Subcutaneous adipose tissue (tissue), 4 donors: ENCODE measurements around the gene SLC39A2. TPM values are rescaled to one million over a fixed set of nuclear protein-coding genes. Genes with fewer than 3 reads are reported as not detected.

Experiments used
- total RNA-seq, 4 donors: library from RNA; depleted of rRNA; stranded (reverse); fragments of >200 nt; gene quantifications; one replicate each; pipeline ENCODE4 v1.1.0, GENCODE V29; 2016
- TF ChIP-seq, protein P1 (sequence below): fragments of 450-650 bp; IDR thresholded peaks from one replicate; pipeline ENCODE4 v1.5.1; 2016; ENCODE audit warnings: low read depth, mild to moderate bottlenecking, control low read depth, antibody characterized with exemption, moderate library complexity

SLC39A2 gene
- total RNA-seq, 4 donors from 2014 or later = not detected

DNA sequence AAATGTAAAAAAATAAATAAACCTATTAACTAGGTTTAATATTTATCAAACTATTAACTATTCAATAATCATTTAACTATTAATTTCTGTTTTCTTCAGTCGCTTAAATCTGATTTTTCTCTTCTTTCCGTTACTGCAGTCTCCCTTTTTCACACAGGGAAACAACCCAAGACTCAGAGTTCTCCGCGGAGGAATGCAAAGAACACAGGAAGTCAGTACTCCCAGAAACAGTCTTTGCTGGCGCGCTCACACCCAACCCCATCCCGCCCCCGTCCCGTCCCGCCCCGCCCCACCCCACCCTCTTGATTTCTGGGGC lies 9.7 kb upstream of the SLC39A2 start:
- TF ChIP-seq, protein P1, sequence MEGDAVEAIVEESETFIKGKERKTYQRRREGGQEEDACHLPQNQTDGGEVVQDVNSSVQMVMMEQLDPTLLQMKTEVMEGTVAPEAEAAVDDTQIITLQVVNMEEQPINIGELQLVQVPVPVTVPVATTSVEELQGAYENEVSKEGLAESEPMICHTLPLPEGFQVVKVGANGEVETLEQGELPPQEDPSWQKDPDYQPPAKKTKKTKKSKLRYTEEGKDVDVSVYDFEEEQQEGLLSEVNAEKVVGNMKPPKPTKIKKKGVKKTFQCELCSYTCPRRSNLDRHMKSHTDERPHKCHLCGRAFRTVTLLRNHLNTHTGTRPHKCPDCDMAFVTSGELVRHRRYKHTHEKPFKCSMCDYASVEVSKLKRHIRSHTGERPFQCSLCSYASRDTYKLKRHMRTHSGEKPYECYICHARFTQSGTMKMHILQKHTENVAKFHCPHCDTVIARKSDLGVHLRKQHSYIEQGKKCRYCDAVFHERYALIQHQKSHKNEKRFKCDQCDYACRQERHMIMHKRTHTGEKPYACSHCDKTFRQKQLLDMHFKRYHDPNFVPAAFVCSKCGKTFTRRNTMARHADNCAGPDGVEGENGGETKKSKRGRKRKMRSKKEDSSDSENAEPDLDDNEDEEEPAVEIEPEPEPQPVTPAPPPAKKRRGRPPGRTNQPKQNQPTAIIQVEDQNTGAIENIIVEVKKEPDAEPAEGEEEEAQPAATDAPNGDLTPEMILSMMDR = no peak

DNA sequence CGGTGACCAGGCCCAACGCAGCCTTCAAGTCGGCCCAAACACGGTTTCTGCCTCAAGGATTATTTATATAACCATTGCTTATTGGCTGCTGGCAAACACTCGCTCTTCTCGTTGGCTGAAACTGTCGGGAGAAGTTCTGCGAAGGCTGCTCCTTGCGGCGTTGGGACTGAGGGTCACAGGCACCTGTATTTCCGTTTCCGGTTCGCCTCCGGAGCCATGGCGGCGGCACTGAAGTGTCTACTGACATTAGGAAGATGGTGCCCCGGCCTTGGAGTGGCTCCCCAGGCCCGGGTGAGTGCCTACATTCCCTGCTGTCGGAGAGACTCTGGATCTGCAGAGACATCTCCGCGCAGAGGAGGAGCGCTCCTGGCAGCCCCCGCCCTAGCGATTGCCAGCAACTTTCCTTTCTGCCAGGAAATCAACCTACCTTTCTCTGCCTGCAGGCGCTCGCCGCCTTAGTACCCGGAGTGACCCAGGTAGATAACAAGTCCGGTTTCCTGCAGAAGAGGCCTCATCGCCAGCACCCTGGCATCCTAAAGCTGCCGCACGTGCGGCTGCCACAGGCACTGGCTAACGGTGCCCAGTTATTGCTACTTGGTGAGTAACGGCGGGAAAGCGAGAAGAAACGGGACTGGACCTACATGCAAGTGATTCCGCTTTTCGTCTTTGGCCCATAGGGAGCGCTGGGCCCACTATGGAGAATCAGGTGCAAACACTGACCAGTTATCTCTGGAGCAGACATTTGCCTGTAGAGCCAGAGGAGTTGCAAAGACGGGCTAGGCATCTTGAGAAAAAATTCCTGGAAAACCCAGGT lies 9.1 kb upstream of the SLC39A2 start, which contains the start of gene METTL17:
METTL17 (plus strand) TSS at position 194 of the 814 bp plus-strand sequence; CDS start at position 217, 23 bp downstream.
- TF ChIP-seq, protein P1 = no peak

DNA sequence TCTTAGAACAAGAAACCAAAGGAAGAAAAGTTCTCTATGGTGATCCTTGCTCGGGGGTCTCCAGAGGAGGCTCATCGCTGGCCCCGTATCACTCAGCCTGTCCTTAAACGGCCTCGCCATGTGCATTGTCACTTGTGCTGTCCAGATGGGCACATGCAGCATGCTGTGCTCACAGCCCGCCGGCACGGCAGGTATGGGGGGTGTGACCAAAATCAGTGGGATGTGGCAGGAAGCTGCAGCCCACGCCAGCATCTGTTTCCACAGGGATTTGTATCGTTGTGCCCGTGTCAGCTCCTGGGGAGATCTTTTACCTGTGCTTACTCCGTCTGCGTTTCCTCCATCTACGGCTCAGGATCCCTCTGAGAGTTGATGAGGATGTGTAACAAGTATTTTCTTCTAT lies 2.6 kb upstream of the SLC39A2 start:
- TF ChIP-seq, protein P1 = no peak

DNA sequence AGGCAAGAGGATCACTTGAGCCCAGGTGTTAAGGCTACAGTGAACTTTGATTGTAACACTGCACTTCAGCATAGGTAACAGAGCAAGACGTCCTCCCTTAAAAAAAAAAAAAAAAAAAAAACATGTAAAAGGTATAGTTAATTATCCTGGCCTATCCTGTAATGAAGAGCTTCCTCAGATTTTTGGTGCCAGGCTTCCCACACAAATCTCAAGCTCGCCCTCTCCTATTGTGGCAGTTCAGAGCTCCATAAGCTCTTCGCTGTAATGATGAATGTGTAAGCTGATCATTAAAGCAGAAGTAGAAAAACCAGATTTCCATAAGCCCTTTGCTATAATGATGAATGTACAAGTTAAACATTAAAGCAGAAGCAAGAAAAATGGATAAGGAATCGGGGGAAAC lies 2.0 kb upstream of the SLC39A2 start:
- TF ChIP-seq, protein P1 = no peak

DNA sequence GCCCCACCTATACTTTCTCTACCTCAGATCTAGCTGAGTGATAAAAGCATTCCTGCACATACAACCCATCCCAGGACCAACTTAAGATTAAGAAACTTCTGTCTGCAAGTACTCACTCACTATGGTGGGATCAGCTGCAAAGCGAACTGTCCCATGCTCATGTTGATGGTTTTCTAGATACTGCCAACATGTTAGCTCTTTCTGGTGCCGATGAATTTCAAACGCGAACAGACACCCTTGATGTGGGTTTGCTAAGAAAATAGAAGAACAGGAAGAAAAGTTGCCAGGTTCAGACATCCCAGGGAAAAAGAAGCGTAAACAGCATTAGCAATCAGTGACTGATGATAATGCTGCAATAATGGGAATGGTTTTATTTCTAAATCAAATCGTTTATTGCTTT lies 1.5 kb upstream of the SLC39A2 start:
- TF ChIP-seq, protein P1 = no peak

DNA sequence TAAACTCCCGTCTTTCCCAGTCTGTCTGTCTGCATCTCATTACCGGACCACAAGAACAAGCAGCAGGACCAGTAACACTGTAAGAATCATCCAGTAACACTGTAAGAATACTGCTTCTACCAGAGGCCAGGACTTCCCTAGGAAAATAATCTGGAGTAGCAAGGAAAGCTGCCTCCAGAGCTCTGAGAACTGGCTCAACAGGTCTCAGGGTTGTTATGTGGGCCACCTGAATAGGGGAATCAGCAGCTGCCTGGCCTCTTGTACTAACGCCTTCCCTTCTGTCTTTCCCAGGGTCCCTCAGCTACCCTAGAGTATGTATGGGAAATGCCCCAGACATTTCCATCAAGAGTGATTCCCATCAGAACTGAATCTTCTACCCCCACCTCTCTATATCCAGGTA lies 954 bp upstream of the SLC39A2 start:
- TF ChIP-seq, protein P1 = no peak

DNA sequence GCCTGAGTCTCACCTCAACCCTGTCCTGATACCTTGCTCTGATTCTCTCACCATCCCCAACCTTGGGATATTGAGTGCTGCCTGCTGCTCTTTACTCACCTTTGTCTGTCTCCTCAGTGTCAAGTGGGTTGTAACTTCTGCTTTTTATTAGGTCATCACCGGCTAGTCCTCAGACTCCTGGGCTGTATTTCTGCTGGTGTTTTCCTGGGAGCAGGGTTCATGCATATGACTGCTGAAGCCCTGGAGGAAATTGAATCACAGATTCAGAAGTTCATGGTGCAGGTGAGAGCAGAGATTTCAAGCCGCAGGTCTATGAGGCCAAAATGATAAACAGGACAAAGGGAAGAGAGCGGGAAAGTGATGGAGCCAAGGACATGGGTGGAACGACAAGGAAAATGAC lies 498 bp downstream of the SLC39A2 start:
- TF ChIP-seq, protein P1 = no peak
